ENCODE results near the gene NFAT5. TPM values are rescaled to one million over a fixed set of nuclear protein-coding genes. Genes with fewer than 3 reads are reported as not detected.
"Not testable (repeated sequence)": the region's sequence is repeated elsewhere in the genome, so short reads cannot be mapped to it uniquely, and the experiment has no call there.

NFAT5 gene
- polyA plus RNA-seq, 3 donors: 2.4 to 6.9 (median 2.5) TPM

DNA sequence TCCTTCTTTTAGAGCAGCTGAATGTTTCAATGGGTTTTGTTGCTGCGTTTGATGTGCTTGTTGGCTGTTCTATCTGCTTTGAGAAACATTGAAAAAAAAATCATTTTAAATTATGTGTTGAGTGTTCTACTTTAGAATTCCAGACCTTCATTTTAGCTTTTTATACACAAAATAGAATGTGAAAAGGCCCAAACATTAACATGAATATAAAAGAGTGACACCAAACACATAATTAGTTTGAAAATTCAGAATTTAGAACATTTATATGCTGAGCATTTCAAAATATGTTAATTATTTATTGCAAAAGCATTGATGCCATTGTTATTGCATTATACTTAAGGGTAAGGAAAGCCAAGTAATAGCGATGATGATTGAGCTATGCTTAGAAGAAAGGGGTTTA, 2.9 kb downstream of the NFAT5 start:
- H3K27ac Mint-ChIP-seq: no peak overlapping the region
- no peak overlapping the region for H3K4me2 ChIP-seq (replicated peaks; ENCODE audit: extremely low read depth, low read length, poor library complexity, severe bottlenecking)
- no peak for DNase-seq
- peaks cover 26 to 36% of the 10 kb centered on the region in 2 donors for H3K4me1 ChIP-seq (ENCODE audit: control insufficient read depth in 1 of 2, insufficient read depth in 2 of 2, low read length in 2 of 2)
- peaks cover 65% of the 10 kb centered on the region for H4K20me1 ChIP-seq (ENCODE audit: insufficient read depth, low read length)
- no CpG with 5 or more reads among the region's 2 CpGs for WGBS (ENCODE audit: insufficient coverage)
- peaks cover 36% of the 10 kb centered on the region for H3K4me1 Mint-ChIP-seq
- H3K9me3 ChIP-seq (replicated peaks in 1 of 2; ENCODE audit: control insufficient read depth in 1 of 2, insufficient read depth in 1 of 2, low read length in 2 of 2): no peaks in the 10 kb centered on the region
- H3K4me3 Mint-ChIP-seq: no peak overlapping the region
- TF ChIP-seq, protein P1, sequence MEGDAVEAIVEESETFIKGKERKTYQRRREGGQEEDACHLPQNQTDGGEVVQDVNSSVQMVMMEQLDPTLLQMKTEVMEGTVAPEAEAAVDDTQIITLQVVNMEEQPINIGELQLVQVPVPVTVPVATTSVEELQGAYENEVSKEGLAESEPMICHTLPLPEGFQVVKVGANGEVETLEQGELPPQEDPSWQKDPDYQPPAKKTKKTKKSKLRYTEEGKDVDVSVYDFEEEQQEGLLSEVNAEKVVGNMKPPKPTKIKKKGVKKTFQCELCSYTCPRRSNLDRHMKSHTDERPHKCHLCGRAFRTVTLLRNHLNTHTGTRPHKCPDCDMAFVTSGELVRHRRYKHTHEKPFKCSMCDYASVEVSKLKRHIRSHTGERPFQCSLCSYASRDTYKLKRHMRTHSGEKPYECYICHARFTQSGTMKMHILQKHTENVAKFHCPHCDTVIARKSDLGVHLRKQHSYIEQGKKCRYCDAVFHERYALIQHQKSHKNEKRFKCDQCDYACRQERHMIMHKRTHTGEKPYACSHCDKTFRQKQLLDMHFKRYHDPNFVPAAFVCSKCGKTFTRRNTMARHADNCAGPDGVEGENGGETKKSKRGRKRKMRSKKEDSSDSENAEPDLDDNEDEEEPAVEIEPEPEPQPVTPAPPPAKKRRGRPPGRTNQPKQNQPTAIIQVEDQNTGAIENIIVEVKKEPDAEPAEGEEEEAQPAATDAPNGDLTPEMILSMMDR (IDR thresholded peaks at IDR 0.05): no peak
- H3K36me3 Mint-ChIP-seq: peaks cover 8 to 17% of the 10 kb centered on the region in 2 donors
- intact Hi-C loops (cut with micrococcal nuclease): loop anchor here (5.0 to 10.0 kb wide), 3 partner anchors 36 to 174 kb away; no protein-coding TSS in a partner anchor
- no peak overlapping the region for H3K27ac ChIP-seq (ENCODE audit: low read depth in 1 of 2, low read length in 2 of 2)
- H3K79me2 ChIP-seq (ENCODE audit: insufficient read depth, low read length): peaks cover 53% of the 10 kb centered on the region
- no peak overlapping the region for H3K4me3 ChIP-seq (replicated peaks in 1 of 3; ENCODE audit: low read depth in 2 of 3, low read length in 3 of 3)
- no peaks in the 10 kb centered on the region for H3K27me3 ChIP-seq (ENCODE audit: control insufficient read depth in 2 of 2, insufficient read depth in 2 of 2, low read length in 2 of 2)
- H3K27me3 Mint-ChIP-seq (ENCODE audit: low read depth in 3 of 3): peaks cover 0 to 2% (median 1%) of the 10 kb centered on the region in 3 donors
- H3K9me3 Mint-ChIP-seq: no peaks in the 10 kb centered on the region
- no peaks in the 10 kb centered on the region for H3K36me3 ChIP-seq (replicated peaks in 1 of 2; ENCODE audit: control insufficient read depth in 1 of 2, insufficient read depth in 2 of 2, low read length in 2 of 2)
- H2AFZ ChIP-seq (ENCODE audit: insufficient read depth, low read depth, low read length, poor library complexity, severe bottlenecking): no peak overlapping the region
- H3K9ac ChIP-seq (ENCODE audit: insufficient read depth, low read length, poor library complexity, severe bottlenecking): no peak overlapping the region

DNA sequence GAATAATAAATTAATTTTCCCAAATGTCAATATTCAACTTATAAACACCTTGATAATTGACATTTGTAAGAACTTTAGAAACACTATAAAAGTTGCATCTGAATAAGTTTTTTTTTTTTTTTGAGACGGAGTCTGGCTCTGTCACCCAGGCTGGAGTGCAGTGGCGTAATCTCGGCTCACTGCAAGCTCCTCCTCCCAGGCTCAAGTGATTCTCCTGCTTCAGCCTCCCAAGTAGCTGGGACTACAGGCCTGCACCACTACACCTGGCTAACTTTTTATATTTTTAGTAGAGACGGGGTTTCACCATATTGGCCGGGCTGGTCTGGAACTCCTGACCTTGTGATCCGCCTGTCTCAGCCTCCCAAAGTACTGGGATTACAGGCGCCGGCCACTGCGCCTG, 13.0 kb downstream of the NFAT5 start:
- not testable (repeated sequence) for H3K4me1 Mint-ChIP-seq; H3K27me3 Mint-ChIP-seq (ENCODE audit: low read depth in 3 of 3); H3K27ac Mint-ChIP-seq; H3K27me3 ChIP-seq (ENCODE audit: control insufficient read depth in 2 of 2, insufficient read depth in 2 of 2, low read length in 2 of 2); H2AFZ ChIP-seq (ENCODE audit: insufficient read depth, low read depth, low read length, poor library complexity, severe bottlenecking); H3K4me1 ChIP-seq (ENCODE audit: control insufficient read depth in 1 of 2, insufficient read depth in 2 of 2, low read length in 2 of 2); H3K9me3 ChIP-seq (replicated peaks in 1 of 2; ENCODE audit: control insufficient read depth in 1 of 2, insufficient read depth in 1 of 2, low read length in 2 of 2); H3K4me3 Mint-ChIP-seq; H3K4me3 ChIP-seq (replicated peaks in 1 of 3; ENCODE audit: low read depth in 2 of 3, low read length in 3 of 3); H3K4me2 ChIP-seq (replicated peaks; ENCODE audit: extremely low read depth, low read length, poor library complexity, severe bottlenecking); H3K36me3 ChIP-seq (replicated peaks in 1 of 2; ENCODE audit: control insufficient read depth in 1 of 2, insufficient read depth in 2 of 2, low read length in 2 of 2); H3K9ac ChIP-seq (ENCODE audit: insufficient read depth, low read length, poor library complexity, severe bottlenecking); DNase-seq; H3K27ac ChIP-seq (ENCODE audit: low read depth in 1 of 2, low read length in 2 of 2); H3K36me3 Mint-ChIP-seq; H3K9me3 Mint-ChIP-seq
- H3K79me2 ChIP-seq (ENCODE audit: insufficient read depth, low read length): peaks cover 31% of the 10 kb centered on the region
- peaks cover 92% of the 10 kb centered on the region for H4K20me1 ChIP-seq (ENCODE audit: insufficient read depth, low read length)
- intact Hi-C loops (cut with micrococcal nuclease): loop anchor here in 1 of 2 donors (10.0 kb wide), 1 partner anchor 66 kb away; no protein-coding TSS in a partner anchor
- 91% methylated on average over 4 of the region's 9 CpGs for WGBS (ENCODE audit: insufficient coverage)

All from CD14-positive monocyte (primary cell).